Caco-2 (cell line): ENCODE measurements around the gene ARHGAP45. TPM values are rescaled to one million over a fixed set of nuclear protein-coding genes. Genes with fewer than 3 reads are reported as not detected.

ENCODE experiments used
- BruUV-seq: library from RNA; stranded (reverse); fragments of 400-500 nt; replicated peaks from 2 replicates; lab custom pipeline; 2021; lab: Mats Ljungman, UMichigan
- CTCF ChIA-PET: fragments of 300-600 bp; sonication (Branson Sonifier 250); formaldehyde crosslinking; loops from one replicate; lab custom pipeline; 2022; ENCODE audit warnings: antibody characterized with exemption; lab: Charles Lee
- POLR2A ChIA-PET: fragments of 300-600 bp; sonication (Branson Sonifier 250); formaldehyde crosslinking; loops from one replicate; lab custom pipeline; 2022; ENCODE audit warnings: antibody characterized with exemption; lab: Charles Lee
- DNase-seq, 2 experiments: peaks; one replicate each; pipeline versions ENCODE4 v3.0.0 to v3.0.0-alpha.2; 2020 to 2022
- H3K27me3 ChIP-seq: replicated peaks from 2 replicates; pipeline ENCODE4 v1.6.0; 2011; ENCODE audit warnings: low read length; ENCODE audit not compliant: control insufficient read depth, insufficient read depth
- H3K36me3 ChIP-seq: 2 replicates; pipeline ENCODE4 v1.5.1; 2011; ENCODE audit warnings: low read length; ENCODE audit not compliant: control insufficient read depth, insufficient read depth
- H3K4me1 ChIP-seq: fragments of 250-450 bp; sonication (Bioruptor Pico); 2 replicates; pipeline ENCODE4 v1.5.1; 2020; ENCODE audit warnings: mild to moderate bottlenecking
- H3K4me3 ChIP-seq: 2 replicates; pipeline ENCODE4 v1.5.1; 2011; ENCODE audit warnings: low read depth, mild to moderate bottlenecking, control low read depth, low read length
- H3K9me3 ChIP-seq: fragments of 250-450 bp; sonication (Bioruptor Pico); 2 replicates; pipeline ENCODE4 v1.5.1; 2020; ENCODE audit warnings: mild to moderate bottlenecking, moderate library complexity
- H3K27ac Mint-ChIP-seq: one replicate; pipeline ENCODE4 v1.8.0; 2022; ENCODE audit warnings: mixed read lengths; ENCODE audit not compliant: unreplicated experiment
- H3K27me3 Mint-ChIP-seq: one replicate; pipeline ENCODE4 v1.8.0; 2022; ENCODE audit warnings: mixed read lengths; ENCODE audit not compliant: insufficient read depth, unreplicated experiment
- H3K36me3 Mint-ChIP-seq: one replicate; pipeline ENCODE4 v1.8.0; 2022; ENCODE audit warnings: mild to moderate bottlenecking, mixed read lengths; ENCODE audit not compliant: insufficient read depth, unreplicated experiment
- H3K4me1 Mint-ChIP-seq: one replicate; pipeline ENCODE4 v1.8.0; 2022; ENCODE audit warnings: low read depth, mixed read lengths; ENCODE audit not compliant: unreplicated experiment
- H3K4me3 Mint-ChIP-seq: one replicate; pipeline ENCODE4 v1.8.0; 2022; ENCODE audit warnings: mild to moderate bottlenecking, moderate library complexity, mixed read lengths; ENCODE audit not compliant: unreplicated experiment
- H3K9me3 Mint-ChIP-seq: one replicate; pipeline ENCODE4 v1.8.0; 2022; ENCODE audit warnings: mixed read lengths; ENCODE audit not compliant: unreplicated experiment
- intact Hi-C: fragments of 100-400 bp; cut with micrococcal nuclease; formaldehyde crosslinking; loops from one replicate; pipeline ENCODE4 v1.10.0; 2022; ENCODE audit not compliant: unreplicated experiment
- total RNA-seq: library from RNA; stranded (reverse); gene quantifications from 2 replicates; pipeline ENCODE4 v1.2.3, GENCODE V29; 2022
- TF ChIP-seq, protein P1 (sequence below), 2 experiments: fragments of 200-600 bp in 1 of 2; IDR thresholded peaks; 1 replicate in 1 of 2; 2 replicates in 1 of 2; pipeline versions ENCODE4 v1.5.1 to v1.8.0; 2011 to 2022; ENCODE audit warnings: antibody characterized with exemption in 1 of 2, control low read depth in 1 of 2, inconsistent platforms in 1 of 2, low read depth in 1 of 2, low read length in 1 of 2, mild to moderate bottlenecking in 1 of 2, moderate library complexity in 1 of 2; ENCODE audit not compliant: insufficient read depth in 1 of 2, severe bottlenecking in 1 of 2, unreplicated experiment in 1 of 2

Gene ARHGAP45
- total RNA-seq, 1 experiment from 2014 or later: 38.6 TPM

DNA sequence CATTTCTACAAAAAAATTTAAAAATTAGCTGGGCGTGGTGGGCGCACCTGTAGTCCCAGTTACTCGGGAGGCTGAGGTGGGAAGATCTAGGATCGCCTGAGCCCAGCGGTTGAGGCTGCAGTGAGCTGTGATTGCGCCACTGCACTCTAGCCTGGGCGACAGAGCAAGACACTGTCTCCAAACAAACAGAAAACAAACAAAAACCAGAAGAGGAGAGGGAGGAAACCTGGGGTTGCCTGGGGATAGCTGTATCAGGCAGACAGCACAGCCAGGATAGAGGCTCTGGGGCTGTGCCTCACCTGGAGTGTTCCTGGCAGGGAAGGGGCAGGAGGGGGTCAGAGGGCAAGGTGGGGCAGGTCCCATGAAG is 30.8 kb downstream of the ARHGAP45 start:
- Mint-ChIP-seq H3K4me1 (peaks cover 17% of the 10 kb centered on the region), H3K4me3 (peak overlapping the region; percentile 59), H3K9me3 (no peaks in the 10 kb centered on the region), H3K27me3 (no peaks in the 10 kb centered on the region), H3K27ac (peak overlapping the region; percentile 92), H3K36me3 (peaks cover 36% of the 10 kb centered on the region)
- POLR2A ChIA-PET: interaction anchor here (1.1 to 1.5 kb wide), 4 partner anchors 32 to 171 kb away, joined by 3 to 6 read pairs (median 4); partner anchors contain the start of gene CNN2
- Histone ChIP-seq H3K36me3 (no peaks in the 10 kb centered on the region), H3K9me3 (no peaks in the 10 kb centered on the region), H3K27me3 (no peaks in the 10 kb centered on the region), H3K4me3 (no peak overlapping the region), H3K4me1 (peaks cover 43% of the 10 kb centered on the region)
- intact Hi-C loops: no loop called here
- TF ChIP-seq, protein P1, sequence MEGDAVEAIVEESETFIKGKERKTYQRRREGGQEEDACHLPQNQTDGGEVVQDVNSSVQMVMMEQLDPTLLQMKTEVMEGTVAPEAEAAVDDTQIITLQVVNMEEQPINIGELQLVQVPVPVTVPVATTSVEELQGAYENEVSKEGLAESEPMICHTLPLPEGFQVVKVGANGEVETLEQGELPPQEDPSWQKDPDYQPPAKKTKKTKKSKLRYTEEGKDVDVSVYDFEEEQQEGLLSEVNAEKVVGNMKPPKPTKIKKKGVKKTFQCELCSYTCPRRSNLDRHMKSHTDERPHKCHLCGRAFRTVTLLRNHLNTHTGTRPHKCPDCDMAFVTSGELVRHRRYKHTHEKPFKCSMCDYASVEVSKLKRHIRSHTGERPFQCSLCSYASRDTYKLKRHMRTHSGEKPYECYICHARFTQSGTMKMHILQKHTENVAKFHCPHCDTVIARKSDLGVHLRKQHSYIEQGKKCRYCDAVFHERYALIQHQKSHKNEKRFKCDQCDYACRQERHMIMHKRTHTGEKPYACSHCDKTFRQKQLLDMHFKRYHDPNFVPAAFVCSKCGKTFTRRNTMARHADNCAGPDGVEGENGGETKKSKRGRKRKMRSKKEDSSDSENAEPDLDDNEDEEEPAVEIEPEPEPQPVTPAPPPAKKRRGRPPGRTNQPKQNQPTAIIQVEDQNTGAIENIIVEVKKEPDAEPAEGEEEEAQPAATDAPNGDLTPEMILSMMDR (IDR thresholded peaks at IDR 0.05; ENCODE audit: insufficient read depth in 1 of 2, low read depth in 1 of 2, low read length in 1 of 2, severe bottlenecking in 1 of 2, unreplicated experiment in 1 of 2): no peak
- DNase-seq: peak; percentile 69 to 75
- BruUV-seq: no TSS peak
- CTCF ChIA-PET: interaction anchor here (0.6 kb wide), 2 partner anchors 16 to 159 kb away, joined by 3 read pairs; no protein-coding TSS in a partner anchor

DNA sequence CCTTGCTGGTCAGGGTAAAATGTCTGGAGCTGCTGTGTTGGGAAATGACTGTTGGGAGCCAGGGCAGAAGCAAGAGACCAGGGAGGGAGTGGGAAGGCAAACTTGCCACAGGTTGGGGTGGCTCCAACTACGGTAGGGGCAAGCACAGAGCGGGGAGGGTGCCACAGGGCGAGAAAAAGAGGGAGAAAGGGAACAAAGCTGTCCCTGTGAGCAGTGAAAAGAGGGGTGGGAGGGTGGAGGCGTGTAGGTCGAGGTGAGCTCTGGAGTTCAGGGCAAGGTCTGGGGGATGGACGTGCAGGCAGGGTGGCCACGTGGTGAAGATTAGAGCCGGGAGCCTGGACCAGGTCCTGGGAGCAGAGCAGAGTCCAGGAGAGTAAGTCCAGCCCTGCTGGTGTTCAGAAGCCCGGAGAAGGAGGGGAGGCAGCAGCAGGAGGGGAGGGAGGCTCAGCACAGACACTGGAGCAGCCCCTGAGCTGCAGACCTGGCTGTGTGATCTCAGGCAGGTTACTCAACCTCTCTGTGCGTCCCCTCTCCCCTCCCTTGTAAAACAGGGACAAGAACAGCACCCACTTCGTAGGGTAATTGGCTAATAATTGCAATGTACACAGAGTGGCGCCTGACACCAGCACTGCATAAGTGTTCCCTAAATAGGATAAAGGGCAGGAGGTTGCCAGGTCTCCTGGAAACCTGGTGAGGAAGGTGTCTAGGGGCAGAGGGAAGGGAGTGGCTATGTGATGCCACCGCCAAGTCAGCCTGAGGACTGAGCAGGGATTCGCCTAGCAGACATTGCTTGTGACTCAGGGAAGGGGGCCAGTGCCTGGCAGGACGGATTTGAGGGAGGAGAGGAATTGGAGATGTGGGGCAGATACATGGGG is 31.4 kb downstream of the ARHGAP45 start:
- Mint-ChIP-seq H3K27me3 (no peaks in the 10 kb centered on the region), H3K27ac (peak overlapping the region; percentile 92), H3K4me1 (peaks cover 17% of the 10 kb centered on the region), H3K9me3 (no peaks in the 10 kb centered on the region), H3K36me3 (peaks cover 33% of the 10 kb centered on the region), H3K4me3 (peak overlapping the region; percentile 59)
- Histone ChIP-seq H3K27me3 (no peaks in the 10 kb centered on the region), H3K4me1 (peaks cover 49% of the 10 kb centered on the region), H3K4me3 (no peak overlapping the region), H3K9me3 (no peaks in the 10 kb centered on the region), H3K36me3 (no peaks in the 10 kb centered on the region)
- CTCF ChIA-PET: interaction anchor here (0.6 kb wide), 2 partner anchors 15 to 124 kb away, joined by 3 read pairs; no protein-coding TSS in a partner anchor
- DNase-seq: peak; percentile 57 to 83
- TF ChIP-seq, protein P1 (IDR thresholded peaks at IDR 0.05; ENCODE audit: insufficient read depth in 1 of 2, low read depth in 1 of 2, low read length in 1 of 2, severe bottlenecking in 1 of 2, unreplicated experiment in 1 of 2): no peak
- POLR2A ChIA-PET: interaction anchor here (0.8 to 1.5 kb wide), 5 partner anchors 32 to 170 kb away, joined by 3 to 11 read pairs (median 5); partner anchors contain the start of gene CNN2
- intact Hi-C loops: no loop called here
- BruUV-seq: no TSS peak

DNA sequence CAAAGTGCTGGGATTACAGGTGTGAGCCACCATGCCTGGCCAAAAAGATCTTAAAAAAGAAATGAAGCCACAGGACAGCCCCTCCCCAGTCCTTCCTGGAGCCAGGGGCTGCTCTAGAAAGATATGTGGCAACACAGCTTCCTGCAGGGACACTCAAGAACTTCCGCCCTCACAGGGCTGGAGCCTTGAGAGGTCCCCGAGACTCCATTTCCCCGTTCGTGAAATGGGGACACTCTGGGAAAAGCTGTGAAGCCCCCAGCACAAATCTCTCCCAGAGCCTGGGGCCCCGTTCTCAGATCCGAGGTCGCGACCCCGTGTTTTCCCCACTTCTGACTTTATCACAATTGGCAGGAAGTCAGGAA is 34.4 kb downstream of the ARHGAP45 start:
- Mint-ChIP-seq H3K9me3 (no peaks in the 10 kb centered on the region), H3K36me3 (peaks cover 36% of the 10 kb centered on the region), H3K27me3 (no peaks in the 10 kb centered on the region), H3K27ac (peak overlapping the region; percentile 73), H3K4me1 (peaks cover 17% of the 10 kb centered on the region), H3K4me3 (no peak overlapping the region)
- Histone ChIP-seq H3K27me3 (no peaks in the 10 kb centered on the region), H3K4me3 (no peak overlapping the region), H3K9me3 (no peaks in the 10 kb centered on the region), H3K36me3 (no peaks in the 10 kb centered on the region), H3K4me1 (peaks cover 44% of the 10 kb centered on the region)
- CTCF ChIA-PET: no interaction called here
- POLR2A ChIA-PET: no interaction called here
- no TSS peak for BruUV-seq
- TF ChIP-seq, protein P1 (IDR thresholded peaks at IDR 0.05; ENCODE audit: insufficient read depth in 1 of 2, low read depth in 1 of 2, low read length in 1 of 2, severe bottlenecking in 1 of 2, unreplicated experiment in 1 of 2): no peak
- DNase-seq: no peak
- intact Hi-C loops: loop anchor here (10.0 kb wide), 1 partner anchor 77 kb away; the partner anchor contains the start of genes CNN2, RNU6-2 and TMEM259
